HepG2 (cell line): Measurements from ENCODE around the gene R3HDM4. TPM values are rescaled to one million over a fixed set of nuclear protein-coding genes. Genes with fewer than 3 reads are reported as not detected.

Experiments used
- ARHGAP35 ChIP-seq: sonication (generic); formaldehyde crosslinking; IDR thresholded peaks from 2 replicates; pipeline ENCODE4 v1.9.0; 2022; ENCODE audit warnings: mild to moderate bottlenecking, inconsistent platforms, moderate library complexity, missing genetic modification reagents, borderline replicate concordance
- ATRX ChIP-seq: sonication (generic); formaldehyde crosslinking; IDR thresholded peaks from 2 replicates; pipeline ENCODE4 v1.4.0; 2020; ENCODE audit warnings: missing genetic modification reagents, borderline replicate concordance
- DR1 ChIP-seq: sonication (generic); formaldehyde crosslinking; IDR thresholded peaks from 2 replicates; pipeline ENCODE4 v1.8.0; 2021; ENCODE audit warnings: mild to moderate bottlenecking, missing genetic modification reagents, inconsistent platforms
- KLF11 ChIP-seq: IDR thresholded peaks from 2 replicates; pipeline ENCODE4 v1.6.1; 2016; ENCODE audit warnings: missing compliant biosample characterization
- MNT ChIP-seq: fragments of 450-650 bp; IDR thresholded peaks from 2 replicates; pipeline ENCODE4 v1.6.1; 2016
- NCOA2 ChIP-seq: sonication (generic); formaldehyde crosslinking; IDR thresholded peaks from 2 replicates; pipeline ENCODE4 v1.8.0; 2022; ENCODE audit warnings: inconsistent platforms
- RARG ChIP-seq: sonication (generic); formaldehyde crosslinking; IDR thresholded peaks from 2 replicates; pipeline ENCODE4 v1.4.0; 2020; ENCODE audit warnings: low read depth, mild to moderate bottlenecking, missing genetic modification reagents
- RBFOX2 ChIP-seq: fragments of 200-400 bp; formaldehyde crosslinking; IDR thresholded peaks from 2 replicates; pipeline ENCODE4 v1.6.1; 2017; ENCODE audit warnings: low read depth, mild to moderate bottlenecking, low read length
- REL ChIP-seq: sonication (generic); formaldehyde crosslinking; conservative IDR thresholded peaks from 2 replicates; pipeline ENCODE4 v1.8.0; 2022; ENCODE audit warnings: mild to moderate bottlenecking, missing genetic modification reagents, moderate library complexity
- RERE ChIP-seq: IDR thresholded peaks from 2 replicates; pipeline ENCODE4 v1.6.1; 2016; ENCODE audit warnings: low read depth, missing genetic modification reagents, missing compliant biosample characterization
- SMARCE1 ChIP-seq: fragments of 450-650 bp; IDR thresholded peaks from 2 replicates; pipeline ENCODE4 v1.6.1; 2017; ENCODE audit warnings: borderline replicate concordance
- ZC3H13 ChIP-seq: sonication (generic); formaldehyde crosslinking; IDR thresholded peaks from 2 replicates; pipeline ENCODE4 v1.8.1; 2023; ENCODE audit warnings: mild to moderate bottlenecking, missing genetic modification reagents, moderate library complexity
- ZNF275 ChIP-seq: sonication (generic); formaldehyde crosslinking; IDR thresholded peaks from 2 replicates; pipeline ENCODE4 v1.8.0; 2022; ENCODE audit warnings: missing genetic modification reagents, mild to moderate bottlenecking, inconsistent platforms, borderline replicate concordance
- ZNF335 ChIP-seq: sonication (generic); formaldehyde crosslinking; IDR thresholded peaks from 2 replicates; pipeline ENCODE4 v1.4.0; 2020; ENCODE audit warnings: missing genetic modification reagents
- ZNF580 ChIP-seq: IDR thresholded peaks from 2 replicates; pipeline ENCODE4 v1.6.1; 2016; ENCODE audit warnings: low read depth, borderline replicate concordance
- ZNF660 ChIP-seq: sonication (generic); formaldehyde crosslinking; IDR thresholded peaks from 2 replicates; pipeline ENCODE4 v1.5.1; 2020; ENCODE audit warnings: mild to moderate bottlenecking, low read depth, missing genetic modification reagents, borderline replicate concordance
- ZNF703 ChIP-seq: sonication (generic); formaldehyde crosslinking; IDR thresholded peaks from 2 replicates; pipeline ENCODE4 v1.5.1; 2020; ENCODE audit warnings: missing genetic modification reagents, mild to moderate bottlenecking, moderate library complexity, borderline replicate concordance
- ZNF740 ChIP-seq: sonication (generic); formaldehyde crosslinking; IDR thresholded peaks from 2 replicates; pipeline ENCODE4 v1.4.0; 2020; ENCODE audit warnings: missing genetic modification reagents
- ZNF788 ChIP-seq: sonication (generic); formaldehyde crosslinking; IDR thresholded peaks from 2 replicates; pipeline ENCODE4 v1.5.0; 2020; ENCODE audit warnings: mild to moderate bottlenecking, missing genetic modification reagents, borderline replicate concordance
- ZSCAN29 ChIP-seq: sonication (generic); formaldehyde crosslinking; conservative IDR thresholded peaks from 2 replicates; pipeline ENCODE4 v1.4.0; 2020; ENCODE audit warnings: mild to moderate bottlenecking, missing genetic modification reagents
- polyA plus RNA-seq, 8 experiments: library from polyadenylated mRNA; depleted of rRNA in 3 of 8; stranded (reverse) in 7 of 8; unstranded in 1 of 8; fragments of >200 nt; fragmentation: Illumina TruSeq in 4 of 8; extraction: Trizol in 4 of 8; gene quantifications; 2 replicates each; pipeline versions ENCODE4 v1.2.1 to v1.2.3, GENCODE V29; 2011 to 2016; ENCODE audit warnings: low read depth in 4 of 8, missing spikeins in 1 of 8, mixed read lengths in 1 of 8; ENCODE audit not compliant: insufficient read depth in 1 of 8
- total RNA-seq, 5 experiments: library from RNA; depleted of rRNA; stranded (reverse); fragments of >200 nt; fragmentation: Illumina TruSeq; extraction: Trizol; gene quantifications; 2 replicates each; pipeline ENCODE4 v1.2.3, GENCODE V29; 2016; ENCODE audit warnings: low read depth in 1 of 5

The R3HDM4 gene
- total and polyA plus RNA-seq, 2 of the 13 experiments (the other 11 are each of a cell fraction or from before 2014, with no cell fraction given): 26.2 to 26.9 TPM

- TF ChIP-seq ZNF660: no peak
- 0 out of 2 replicates have a peak, but pooled peaks have one; percentile 40 for TF ChIP-seq KLF11 (CRISPR knock-in tag)
- TF ChIP-seq RERE (CRISPR knock-in tag): peak; percentile 86
- peak; percentile 59; the same call in 1 of the 2 replicates for TF ChIP-seq ZNF703 (CRISPR knock-in tag)
- TF ChIP-seq SMARCE1: no peak
- TF ChIP-seq ATRX (CRISPR knock-in tag): no peak
- TF ChIP-seq ZNF335: no peak; the same call in 1 of the 2 replicates
- peak; percentile 89 for TF ChIP-seq RBFOX2
- TF ChIP-seq ZNF275 (CRISPR knock-in tag): no peak
- 0 out of 2 replicates have a peak, but pooled peaks have one; percentile 28 for TF ChIP-seq ZSCAN29 (CRISPR knock-in tag)
- TF ChIP-seq ZNF740 (CRISPR knock-in tag): peak; percentile 88
- TF ChIP-seq NCOA2 (CRISPR knock-in tag): peak; percentile 97
- TF ChIP-seq ARHGAP35 (CRISPR knock-in tag): no peak
- no peak for TF ChIP-seq RARG (CRISPR knock-in tag)
- TF ChIP-seq REL (CRISPR knock-in tag): no peak; the same call in 1 of the 2 replicates
- TF ChIP-seq ZC3H13: 0 out of 2 replicates have a peak, but pooled peaks have one; percentile 29
- TF ChIP-seq ZNF580 (CRISPR knock-in tag): peak; percentile 77
- TF ChIP-seq DR1 (CRISPR knock-in tag): no peak; the same call in 1 of the 2 replicates
- TF ChIP-seq ZNF788 (CRISPR knock-in tag): peak; percentile 91
- TF ChIP-seq MNT: no peak
Observed at GRCh38 chr19:952680-953444, 39.8 kb upstream of the R3HDM4 start (continued).
